AG10803 (cell line): ENCODE data around the gene OSBPL3.

Experiments used
- DNase-seq: peaks from one replicate; pipeline ENCODE4 v3.0.0; 2010; ENCODE audit warnings: low read depth
- H3K4me3 ChIP-seq: 2 replicates; pipeline ENCODE4 v1.5.1; 2011; ENCODE audit warnings: mild to moderate bottlenecking, low read length, control low read depth
- CTCF ChIP-seq: conservative IDR thresholded peaks from 2 replicates; pipeline ENCODE4 v1.5.1; 2011; ENCODE audit warnings: mild to moderate bottlenecking, low read length, control low read depth, inconsistent platforms

OSBPL3 gene

GRCh38 chr7:24877790-24878311 is 102.1 kb downstream of the OSBPL3 start:
- no peak for TF ChIP-seq CTCF
- H3K4me3 ChIP-seq, result no peak overlapping the region
- peak; percentile 50 for DNase-seq

- TF ChIP-seq CTCF, result no peak
- DNase-seq, result no peak
- no peak overlapping the region for H3K4me3 ChIP-seq
Measured at GRCh38 chr7:24874791-24875190, 105.2 kb downstream of the OSBPL3 start.

- no peak for DNase-seq
- no peak overlapping the region for H3K4me3 ChIP-seq
Measured at GRCh38 chr7:24873944-24874343, 106.0 kb downstream of the OSBPL3 start.

GRCh38 chr7:24871770-24872169 is 108.2 kb downstream of the OSBPL3 start:
- no peak overlapping the region for H3K4me3 ChIP-seq
- no peak for DNase-seq
- TF ChIP-seq CTCF, result no peak

More at GRCh38 chr7:24873944-24874343, 106.0 kb downstream of the OSBPL3 start:
- no peak for TF ChIP-seq CTCF

GRCh38 chr7:24870766-24871165 is 109.2 kb downstream of the OSBPL3 start:
- DNase-seq, result no peak
- TF ChIP-seq CTCF, result no peak
- H3K4me3 ChIP-seq, result no peak overlapping the region

- no peak overlapping the region for H3K4me3 ChIP-seq
- no peak for TF ChIP-seq CTCF
- peak; percentile 79 for DNase-seq
Measured at GRCh38 chr7:24869572-24869971, 110.4 kb downstream of the OSBPL3 start.

GRCh38 chr7:24868741-24869140 is 111.2 kb downstream of the OSBPL3 start:
- no peak for DNase-seq
- no peak for TF ChIP-seq CTCF
- H3K4me3 ChIP-seq, result no peak overlapping the region
